GM19467 (cell line): ENCODE results near the gene CEP68.

ENCODE experiments used
- ATAC-seq: cut with Tn5 transposase; IDR thresholded peaks from one replicate; pipeline ENCODE4 v1.9.1; 2021; ENCODE audit warnings: mild to moderate bottlenecking, moderate library complexity; ENCODE audit not compliant: unreplicated experiment

Gene CEP68

DNA sequence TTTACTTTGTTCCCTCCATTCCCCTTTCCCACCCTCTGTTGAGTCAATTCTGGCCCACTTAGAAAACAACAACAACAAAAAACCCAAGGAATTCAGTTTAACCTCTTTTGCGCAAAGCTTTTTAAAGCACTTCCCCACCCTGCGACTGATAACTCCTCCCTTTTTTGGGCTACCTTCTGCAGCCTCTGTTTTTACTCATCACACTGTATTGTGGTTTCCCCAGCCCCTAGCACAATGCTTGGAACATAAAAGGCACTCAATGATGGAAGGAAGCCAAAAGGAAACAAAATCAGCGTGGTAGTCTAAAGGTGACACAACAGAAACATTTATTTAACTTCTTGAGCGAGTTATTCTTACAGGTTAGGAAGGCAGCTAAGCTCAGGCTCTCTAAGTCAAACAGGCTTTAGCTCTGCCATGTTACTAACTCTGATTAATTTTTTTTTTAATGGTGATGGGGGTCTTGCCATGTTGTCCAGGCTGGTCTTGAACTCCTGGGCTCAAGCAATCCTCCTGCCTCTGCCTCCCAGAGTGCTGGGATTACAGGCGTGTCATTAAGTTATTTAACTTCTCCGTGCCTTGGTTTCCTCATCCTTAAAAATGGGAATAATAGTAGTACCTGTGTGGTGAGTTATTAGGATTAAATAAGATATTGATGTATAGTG is 1.3 kb downstream of the CEP68 start:
- ATAC-seq, result no peak

DNA sequence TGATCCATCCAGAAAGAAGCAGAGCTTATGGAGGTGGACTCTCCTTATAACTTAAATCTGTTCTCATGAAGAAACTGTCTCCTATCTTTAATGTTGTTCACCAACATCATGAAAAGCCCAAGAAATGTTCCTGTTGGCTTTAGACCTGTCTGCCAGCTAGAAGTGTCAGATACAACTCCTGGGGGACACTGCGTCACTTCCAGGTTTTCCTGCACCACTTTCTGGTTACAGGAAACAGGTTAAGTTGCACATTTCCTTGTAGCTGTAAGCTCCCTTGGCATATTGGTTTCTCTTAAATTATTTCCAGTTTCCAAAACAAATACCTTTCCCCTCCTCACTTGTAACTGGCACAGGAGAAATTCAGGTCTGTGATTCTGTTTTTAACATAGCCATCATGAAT is 2.9 kb downstream of the CEP68 start:
- ATAC-seq, result no peak

DNA sequence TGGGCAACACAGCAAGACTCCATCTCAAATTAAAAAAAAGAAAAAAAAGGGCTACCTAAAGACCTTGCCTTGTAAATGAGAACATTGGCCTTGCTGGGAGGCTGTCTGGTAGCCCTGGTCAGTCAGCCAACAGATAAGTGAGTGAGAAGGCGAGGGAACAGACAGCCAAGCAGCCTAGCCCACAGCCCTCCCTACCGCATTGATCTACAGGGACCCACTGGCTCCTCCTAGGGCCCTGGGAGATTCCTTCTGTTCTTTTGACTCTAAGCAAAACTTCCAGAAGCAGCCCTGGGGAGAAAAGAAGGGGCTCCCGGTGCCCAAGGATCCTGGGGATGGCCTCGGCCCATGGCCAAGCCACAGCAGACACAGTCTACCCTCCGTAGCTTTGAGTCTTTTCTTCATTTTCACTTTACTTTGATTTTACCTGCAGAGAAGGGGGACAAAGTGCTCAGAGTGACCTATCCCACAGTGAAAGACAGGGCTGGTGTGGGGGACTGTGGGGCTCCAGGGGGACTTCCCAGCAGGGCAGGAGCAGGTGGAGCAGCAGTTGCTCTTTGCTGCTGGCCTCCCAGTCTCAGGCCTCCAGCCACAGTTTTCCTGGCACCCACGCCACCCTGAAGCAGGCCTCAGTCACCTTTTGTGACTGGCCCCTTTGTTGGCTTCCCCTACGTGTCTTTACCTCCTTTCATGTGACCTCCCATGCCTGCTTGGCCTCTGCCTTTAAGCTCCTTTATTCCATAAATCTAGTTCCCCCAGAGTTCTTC is 5.1 kb downstream of the CEP68 start:
- no peak for ATAC-seq

DNA sequence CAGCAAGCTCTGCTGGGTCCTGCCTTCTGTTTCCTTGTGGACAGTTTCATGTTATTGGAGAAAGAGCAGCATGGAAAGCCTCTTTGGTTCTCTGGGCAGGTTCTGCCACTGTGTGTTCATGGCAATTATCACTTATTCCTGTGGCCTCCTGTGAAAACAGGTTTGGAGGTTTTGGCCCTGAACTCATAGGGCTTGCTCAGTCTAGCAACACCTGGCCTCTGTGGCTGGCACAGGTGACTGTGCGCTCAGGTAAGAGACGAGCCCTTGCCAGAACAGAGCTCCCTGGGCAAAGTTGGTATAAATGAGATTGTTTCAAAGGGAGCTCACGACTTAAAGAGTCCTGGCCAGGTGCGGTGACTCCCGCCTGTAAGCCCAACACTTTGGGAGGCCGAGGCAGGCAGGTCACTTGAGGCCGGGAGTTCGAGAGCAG is 5.7 kb downstream of the CEP68 start:
- no peak for ATAC-seq

DNA sequence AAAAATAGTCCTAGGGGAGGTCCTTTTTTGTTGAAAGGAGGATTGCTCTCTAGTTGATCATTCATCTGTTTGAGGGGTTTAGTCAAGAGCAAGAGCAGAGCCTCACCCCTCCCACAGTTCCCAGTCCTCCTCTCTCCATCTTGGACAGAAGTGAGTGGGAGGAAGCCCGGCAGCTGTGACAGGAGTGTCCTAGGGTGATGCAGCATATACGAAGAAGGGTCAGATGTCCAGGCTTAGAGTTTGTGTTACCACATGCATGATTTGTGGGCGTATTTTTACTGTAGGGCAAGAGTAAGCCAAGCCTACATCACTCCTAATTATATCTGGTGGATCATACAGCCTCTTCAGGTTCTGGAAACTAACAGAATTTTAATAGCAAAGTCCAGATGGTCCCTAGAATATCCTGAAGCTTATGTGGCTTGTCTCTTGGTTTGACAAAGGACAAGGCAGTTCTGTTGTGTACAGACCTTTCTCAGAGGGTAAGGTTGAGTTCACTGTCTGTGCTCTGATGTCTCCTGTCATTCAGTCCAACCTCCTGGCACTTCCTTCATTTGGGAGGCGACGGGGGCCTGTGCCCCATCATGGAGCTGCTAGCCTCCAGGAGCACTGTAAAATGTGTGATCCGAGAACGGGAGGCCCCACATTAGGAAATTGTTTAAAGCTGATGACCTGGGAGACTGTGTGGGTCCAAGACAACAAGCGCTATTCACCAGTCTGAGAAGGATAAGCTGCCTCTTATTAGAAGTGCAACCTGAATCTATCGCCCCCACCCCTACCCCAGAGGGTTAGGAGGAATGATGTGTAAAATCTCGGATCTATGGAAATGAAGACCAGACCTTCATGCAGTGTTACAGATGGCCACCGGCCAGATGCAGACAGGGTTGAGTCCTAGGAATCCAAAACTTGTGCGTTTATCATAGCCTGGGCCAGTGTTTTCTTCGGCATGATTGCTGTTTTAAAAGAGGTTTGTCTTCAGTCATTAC is 6.9 kb downstream of the CEP68 start:
- no peak for ATAC-seq

DNA sequence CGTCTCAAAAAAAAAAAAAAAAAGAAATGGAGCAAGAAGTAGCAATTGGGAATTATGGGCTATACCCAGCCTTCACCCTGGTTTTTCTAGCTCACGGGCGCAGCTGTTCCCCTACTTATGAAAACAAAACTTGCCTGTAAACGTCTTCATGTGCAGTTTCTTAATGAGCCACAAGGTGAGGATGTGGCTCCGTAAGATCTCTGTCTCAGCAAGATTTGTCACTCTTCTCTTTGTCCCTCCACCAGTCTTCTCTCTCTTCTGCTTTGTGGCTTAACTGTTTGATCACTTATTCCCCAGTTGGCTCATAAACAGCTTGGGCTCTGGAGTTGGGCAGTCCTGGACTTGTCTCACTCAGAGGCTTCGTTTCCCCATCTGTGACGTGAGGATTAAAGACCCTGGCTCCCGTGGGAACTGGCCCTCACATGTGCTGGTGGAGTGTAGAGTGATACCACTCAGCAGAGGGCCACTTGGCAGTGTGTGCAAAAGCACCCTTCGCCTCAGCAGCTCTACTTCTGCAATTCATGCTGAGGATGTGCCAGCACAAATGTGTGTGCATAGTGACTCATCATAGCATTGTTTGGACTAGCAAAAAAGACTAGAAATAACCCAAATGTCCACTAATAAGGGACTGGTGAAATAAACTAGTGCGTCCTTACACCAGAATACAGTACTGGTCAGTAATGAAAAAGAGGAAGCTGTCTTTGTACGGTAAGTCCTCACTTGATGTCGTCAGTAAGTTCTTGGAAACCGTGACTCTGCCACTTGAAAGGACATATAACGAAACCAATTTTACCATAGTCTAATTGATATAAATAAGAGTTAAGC is 8.7 kb downstream of the CEP68 start:
- peak; percentile 72 for ATAC-seq

DNA sequence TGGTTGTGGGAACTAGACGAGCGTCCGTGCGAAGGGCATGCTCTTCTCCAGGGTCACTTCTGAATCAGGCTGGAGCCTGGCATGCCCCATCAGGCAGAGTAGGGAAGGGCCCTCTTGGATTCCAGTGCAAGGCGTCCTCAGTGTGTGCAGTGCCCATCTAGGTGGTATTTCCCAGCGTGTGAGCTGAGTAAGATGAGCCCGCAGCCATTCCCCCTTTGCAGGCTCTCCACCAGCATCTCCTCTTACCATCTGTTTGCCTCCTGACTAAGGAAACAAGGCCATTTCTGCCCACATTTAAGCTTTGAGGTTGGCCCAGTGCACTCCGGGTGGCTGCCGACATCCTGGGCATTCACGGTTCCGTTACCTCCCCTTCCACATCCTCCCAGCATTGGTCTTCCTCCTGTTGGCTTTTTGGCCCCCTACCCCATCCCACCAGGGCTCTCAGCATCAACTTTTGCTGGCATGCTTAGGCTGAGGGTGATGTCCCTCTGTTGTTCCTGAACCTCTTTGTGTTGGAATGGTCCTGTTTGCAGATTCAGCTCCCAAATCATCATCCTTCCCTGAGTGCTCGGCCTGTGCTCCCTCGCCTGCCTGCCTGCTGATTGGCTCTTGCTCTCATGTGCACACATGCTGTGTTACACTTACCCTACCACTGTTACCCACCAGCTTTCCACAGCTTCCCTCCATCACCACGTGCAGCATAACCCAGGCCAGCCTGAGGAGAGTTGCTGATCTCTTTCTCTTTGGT is 11.8 kb downstream of the CEP68 start:
- ATAC-seq, result no peak

DNA sequence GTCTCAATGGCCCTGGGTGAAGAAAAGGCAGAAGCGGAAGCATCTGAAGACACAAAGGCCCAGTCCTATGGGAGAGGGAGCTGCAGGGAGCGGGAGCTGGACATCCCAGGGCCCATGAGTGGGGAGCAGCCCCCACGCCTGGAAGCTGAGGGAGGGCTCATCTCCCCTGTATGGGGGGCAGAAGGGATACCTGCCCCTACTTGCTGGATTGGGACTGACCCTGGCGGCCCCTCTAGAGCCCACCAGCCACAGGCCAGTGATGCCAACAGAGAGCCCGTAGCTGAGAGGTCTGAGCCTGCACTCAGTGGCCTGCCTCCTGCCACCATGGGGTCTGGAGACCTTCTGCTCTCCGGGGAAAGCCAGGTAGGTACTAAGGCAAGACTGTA is 13.2 kb downstream of the CEP68 start:
- ATAC-seq, result no peak

DNA sequence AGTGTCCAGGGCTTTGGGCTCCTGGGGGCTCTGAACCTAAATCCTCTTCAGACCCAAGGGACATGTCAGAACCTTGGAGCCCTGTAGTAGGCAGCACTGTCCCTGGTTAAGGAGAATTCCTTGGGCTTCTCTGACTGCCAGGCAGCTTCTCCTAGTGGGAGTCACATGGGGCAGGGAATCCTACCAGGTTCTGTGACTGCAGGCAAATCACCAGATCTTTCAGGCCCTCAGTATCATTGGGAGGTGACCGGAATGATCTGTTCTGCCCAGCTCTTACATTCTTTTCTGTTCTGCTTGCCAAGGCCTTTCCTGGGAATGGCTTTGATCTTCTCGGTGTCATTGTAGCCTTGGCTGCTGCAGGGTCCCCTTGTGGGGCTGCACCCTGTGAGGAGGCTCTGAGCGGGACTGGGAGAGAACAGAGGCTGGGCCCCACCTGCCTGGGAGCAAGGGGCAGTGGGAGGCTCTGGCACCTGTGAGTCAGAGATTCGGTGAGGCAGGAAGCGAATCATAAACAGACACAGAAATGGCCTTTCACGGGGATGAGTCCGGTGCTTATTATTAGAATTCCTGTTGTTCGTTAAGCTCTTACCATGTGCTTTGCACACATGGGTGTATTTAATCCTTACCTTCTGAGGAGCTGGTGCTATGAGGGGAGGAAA is 14.1 kb downstream of the CEP68 start:
- no peak for ATAC-seq

DNA sequence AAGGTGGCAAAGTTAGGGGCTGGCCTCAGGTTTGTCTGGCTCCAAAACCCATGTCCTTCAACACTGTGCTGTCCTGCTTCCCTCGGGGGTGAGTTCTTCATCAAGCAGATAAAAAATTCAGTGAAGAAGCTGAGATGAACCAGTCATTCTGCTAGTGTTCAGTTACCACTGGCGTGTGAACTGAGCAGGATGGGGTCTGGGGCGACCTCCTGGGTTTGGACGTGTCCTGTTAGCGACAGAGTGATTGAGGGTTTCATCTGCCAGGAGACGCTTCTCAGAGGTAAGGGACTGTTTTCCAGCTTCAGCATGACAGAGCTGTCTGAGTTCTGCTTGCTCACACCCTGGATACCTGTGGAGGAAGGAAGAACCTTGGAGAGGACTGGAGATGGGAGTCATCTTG is 14.6 kb downstream of the CEP68 start:
- no peak for ATAC-seq

DNA sequence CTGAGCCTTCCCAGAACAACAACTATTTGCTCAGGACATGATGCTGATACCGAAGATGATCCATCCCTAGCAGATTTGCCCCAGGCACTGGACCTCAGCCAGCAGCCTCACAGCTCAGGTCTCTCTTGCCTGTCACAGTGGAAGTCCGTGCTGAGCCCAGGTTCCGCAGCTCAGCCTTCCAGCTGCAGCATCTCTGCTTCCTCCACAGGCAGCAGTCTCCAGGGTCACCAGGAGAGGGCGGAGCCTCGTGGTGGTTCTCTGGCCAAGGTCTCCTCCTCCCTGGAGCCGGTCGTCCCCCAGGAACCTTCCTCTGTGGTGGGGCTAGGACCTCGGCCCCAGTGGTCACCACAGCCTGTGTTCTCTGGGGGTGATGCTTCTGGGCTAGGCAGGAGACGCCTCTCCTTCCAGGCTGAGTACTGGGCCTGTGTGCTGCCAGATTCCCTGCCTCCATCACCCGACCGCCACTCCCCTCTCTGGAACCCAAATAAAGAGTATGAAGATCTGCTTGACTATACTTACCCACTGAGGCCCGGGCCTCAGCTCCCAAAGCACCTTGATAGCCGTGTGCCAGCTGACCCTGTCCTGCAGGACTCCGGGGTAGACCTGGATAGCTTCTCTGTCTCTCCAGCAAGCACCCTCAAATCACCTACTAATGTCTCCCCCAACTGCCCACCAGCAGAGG is 15.4 kb downstream of the CEP68 start:
- ATAC-seq, result no peak

DNA sequence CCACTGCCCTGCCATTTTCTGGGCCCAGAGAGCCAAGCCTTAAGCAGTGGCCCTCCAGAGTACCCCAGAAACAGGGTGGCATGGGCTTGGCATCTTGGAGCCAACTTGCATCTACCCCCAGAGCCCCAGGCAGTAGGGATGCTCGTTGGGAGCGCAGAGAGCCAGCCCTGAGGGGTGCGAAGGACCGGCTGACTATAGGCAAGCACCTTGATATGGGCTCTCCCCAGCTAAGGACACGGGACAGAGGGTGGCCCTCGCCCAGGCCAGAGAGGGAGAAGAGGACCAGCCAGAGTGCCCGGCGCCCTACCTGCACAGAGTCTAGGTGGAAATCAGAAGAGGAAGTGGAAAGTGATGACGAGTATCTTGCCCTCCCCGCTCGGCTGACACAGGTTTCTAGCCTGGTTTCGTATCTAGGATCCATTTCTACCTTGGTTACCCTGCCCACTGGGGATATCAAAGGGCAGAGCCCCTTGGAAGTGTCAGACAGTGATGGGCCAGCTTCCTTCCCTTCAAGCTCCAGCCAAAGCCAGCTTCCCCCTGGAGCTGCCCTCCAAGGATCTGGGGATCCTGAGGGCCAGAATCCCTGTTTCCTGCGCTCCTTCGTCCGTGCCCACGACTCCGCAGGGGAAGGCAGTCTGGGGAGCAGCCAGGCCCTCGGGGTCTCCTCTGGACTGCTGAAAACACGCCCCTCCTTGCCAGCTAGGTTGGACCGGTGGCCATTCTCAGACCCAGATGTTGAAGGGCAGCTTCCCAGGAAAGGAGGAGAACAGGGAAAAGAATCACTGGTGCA is 16.2 kb downstream of the CEP68 start:
- ATAC-seq, result peak; percentile 52

DNA sequence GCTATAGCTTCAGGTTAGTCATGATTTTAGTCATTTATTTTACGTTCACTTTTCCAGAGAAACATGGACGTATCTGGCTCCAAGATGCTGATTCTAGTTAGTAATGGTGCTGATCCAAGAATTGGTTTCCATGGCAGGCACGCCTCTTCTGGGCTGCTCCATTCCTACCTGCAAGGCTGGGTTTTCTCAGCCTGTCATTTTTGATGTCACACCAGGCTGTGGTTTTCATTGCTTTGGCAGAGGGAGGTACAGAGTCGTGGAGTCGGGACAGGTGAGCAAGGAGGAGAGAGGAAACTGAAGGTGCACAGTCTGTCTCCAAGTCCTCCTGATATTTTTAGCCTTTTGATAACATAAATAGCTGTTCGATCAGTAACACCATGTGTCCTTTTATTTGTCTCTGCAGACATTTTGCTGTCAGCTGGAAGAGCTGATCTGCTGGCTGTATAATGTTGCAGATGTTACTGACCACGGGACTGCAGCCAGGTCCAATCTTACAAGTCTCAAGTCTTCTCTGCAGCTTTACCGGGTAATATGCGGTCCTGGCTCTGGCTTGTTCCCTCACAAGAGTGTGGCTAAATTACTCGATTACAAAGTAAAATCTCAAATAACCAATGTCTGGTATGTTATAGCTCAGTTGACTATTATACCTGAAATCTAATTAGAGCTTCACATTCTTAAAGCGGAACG is 17.8 kb downstream of the CEP68 start:
- ATAC-seq, result no peak

DNA sequence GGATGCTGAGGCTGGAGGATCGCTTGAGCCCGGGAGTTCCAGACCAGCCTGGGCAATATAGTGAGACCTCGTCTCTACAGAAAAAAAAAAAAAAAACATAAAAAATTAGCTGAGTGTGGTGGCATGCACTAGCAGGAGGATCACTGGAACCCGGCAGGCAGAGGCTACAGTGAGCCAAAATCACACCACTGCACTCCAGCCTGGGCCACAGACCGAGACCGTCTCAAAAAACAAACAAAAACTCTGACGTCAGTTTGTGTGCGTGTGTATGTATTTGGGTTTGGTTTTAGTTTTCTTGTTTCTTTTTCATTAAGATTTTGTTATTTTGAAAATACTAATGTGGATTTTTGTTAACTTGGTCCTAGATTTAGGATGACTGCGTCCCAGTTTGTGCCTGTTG is 19.0 kb downstream of the CEP68 start:
- no peak for ATAC-seq

DNA sequence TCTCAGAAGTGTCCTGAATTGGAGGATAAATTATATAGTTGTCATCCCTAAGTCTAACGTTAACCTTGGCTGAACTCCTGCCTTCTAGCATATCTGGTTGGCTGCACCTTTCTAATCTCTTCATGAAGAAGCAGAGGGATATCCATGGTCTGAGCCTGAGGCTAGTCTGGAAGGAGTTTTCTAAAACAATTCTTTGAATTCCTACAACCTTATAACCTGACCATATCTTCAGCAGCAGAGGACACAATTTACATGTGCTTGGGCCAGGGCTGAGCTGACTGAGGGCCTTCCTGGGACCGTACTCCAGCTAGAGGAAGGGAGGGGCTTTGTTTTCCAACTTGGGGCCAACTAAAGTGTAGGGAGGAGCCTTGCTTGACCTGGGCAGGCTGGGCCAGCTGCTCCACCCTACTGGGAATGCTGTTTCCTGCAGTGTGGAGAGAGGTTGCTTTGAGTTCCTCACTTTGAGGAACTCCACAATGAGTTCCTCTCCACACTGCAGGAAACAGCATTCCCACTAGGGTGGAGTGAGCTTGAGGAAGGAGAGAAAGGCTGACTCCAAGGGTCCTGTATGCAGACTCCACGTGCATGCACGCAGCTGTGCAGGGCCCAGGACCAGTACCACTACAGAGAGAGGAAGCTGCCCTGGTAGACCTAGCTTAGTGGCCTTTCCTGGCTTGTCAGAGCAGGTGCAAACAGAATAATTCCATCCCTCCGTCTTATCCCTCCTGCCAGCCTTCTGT is 19.6 kb downstream of the CEP68 start:
- ATAC-seq, result no peak

DNA sequence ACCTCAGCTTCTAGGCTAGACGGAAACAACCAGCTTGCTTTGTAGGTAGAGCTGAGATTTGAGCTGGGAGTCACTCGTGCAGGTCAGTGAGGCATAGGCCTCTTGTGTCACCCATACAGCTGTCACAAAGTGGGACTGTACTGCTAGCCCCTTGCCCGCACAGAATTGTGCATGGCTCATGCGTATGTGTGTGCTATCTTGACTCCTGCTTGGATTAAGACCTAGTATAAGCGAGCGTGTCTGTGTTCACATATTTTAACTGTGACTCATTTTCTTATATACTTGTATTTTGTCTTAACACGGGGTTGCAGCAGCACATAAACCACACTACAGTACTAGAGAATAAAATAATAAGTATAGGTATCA is 20.1 kb downstream of the CEP68 start:
- no peak for ATAC-seq

DNA sequence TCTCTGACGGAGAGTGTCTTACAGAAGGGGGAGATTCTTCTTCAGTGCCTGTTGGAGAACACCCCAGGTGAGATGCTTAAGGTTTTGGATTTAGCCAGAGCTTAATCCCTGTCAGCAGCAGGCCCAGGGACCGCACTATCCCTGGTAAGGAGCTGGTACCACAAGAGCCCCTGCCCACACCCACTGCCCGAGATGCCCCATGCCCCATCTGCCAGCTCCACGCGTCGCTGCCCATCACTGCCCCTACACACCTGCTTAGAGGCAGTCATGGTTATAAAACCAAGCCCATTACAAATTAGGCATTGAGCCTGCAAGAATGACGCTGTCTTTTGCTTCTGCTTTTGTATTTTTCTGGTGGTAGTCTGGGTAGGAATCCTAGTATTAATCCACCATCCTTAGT is 21.7 kb downstream of the CEP68 start:
- no peak for ATAC-seq
